ENCODE results near the gene INO80B.
"Not testable (repeated sequence)": the region's sequence is repeated elsewhere in the genome, so short reads cannot be mapped to it uniquely, and the experiment has no call there.

The INO80B gene

GRCh38 chr2:74454654-74455511 lies at the start of gene INO80B:
TSS of gene INO80B (plus strand) at chr2:74455087. CDS start at chr2:74455117, 30 bp downstream.
- DNase-seq, result peak; percentile 98

- DNase-seq, result no peak
Observed at GRCh38 chr2:74406035-74406434, 48.9 kb upstream of the INO80B start.

- no peak for DNase-seq
Observed at GRCh38 chr2:74407682-74408081, 47.2 kb upstream of the INO80B start.

- DNase-seq, result no peak
Observed at GRCh38 chr2:74413001-74413698, 41.7 kb upstream of the INO80B start.

- no peak for DNase-seq
Observed at GRCh38 chr2:74414441-74414840, 40.4 kb upstream of the INO80B start.

GRCh38 chr2:74414881-74415761 lies 39.8 kb upstream of the INO80B start:
- DNase-seq, result peak; percentile 29

- no peak for DNase-seq
Observed at GRCh38 chr2:74415762-74416395, 39.0 kb upstream of the INO80B start.

- DNase-seq, result peak; percentile 16
Observed at GRCh38 chr2:74416778-74417177, 38.1 kb upstream of the INO80B start.

- no peak for DNase-seq
Observed at GRCh38 chr2:74417197-74417596, 37.7 kb upstream of the INO80B start.

GRCh38 chr2:74417763-74418162 lies 37.1 kb upstream of the INO80B start:
- no peak for DNase-seq

- DNase-seq, result no peak
Observed at GRCh38 chr2:74418312-74418711, 36.6 kb upstream of the INO80B start.

GRCh38 chr2:74419345-74419744 lies 35.5 kb upstream of the INO80B start:
- DNase-seq, result no peak

- no peak for DNase-seq
Observed at GRCh38 chr2:74420006-74420405, 34.9 kb upstream of the INO80B start.

GRCh38 chr2:74420443-74421103 lies 34.3 kb upstream of the INO80B start:
- not testable (repeated sequence) for DNase-seq

- DNase-seq, result peak; percentile 92
Observed at GRCh38 chr2:74421221-74421870, 33.5 kb upstream of the INO80B start, which contains the start of the genes C2orf81 and WDR54. TSS of gene C2orf81 (minus strand) at chr2:74421619. CDS start at chr2:74421560, 59 bp downstream. TSS of gene WDR54 (plus strand) at chr2:74421730. CDS start at chr2:74422154, 424 bp downstream.

- DNase-seq, result no peak
Observed at GRCh38 chr2:74423231-74424095, 31.4 kb upstream of the INO80B start.

GRCh38 chr2:74424139-74424992 lies 30.5 kb upstream of the INO80B start:
- DNase-seq, result no peak

- DNase-seq, result no peak
Observed at GRCh38 chr2:74424995-74425406, 29.9 kb upstream of the INO80B start.

- no peak for DNase-seq
Observed at GRCh38 chr2:74425523-74425922, 29.4 kb upstream of the INO80B start.
